ENCODE data around the gene GDF15. TPM values are rescaled to one million over a fixed set of nuclear protein-coding genes. Genes with fewer than 3 reads are reported as not detected.
"Not testable (repeated sequence)": the region's sequence is repeated elsewhere in the genome, so short reads cannot be mapped to it uniquely, and the experiment has no call there.

GDF15 gene
- total RNA-seq, 1 experiment from 2014 or later: 56.6 TPM

DNA sequence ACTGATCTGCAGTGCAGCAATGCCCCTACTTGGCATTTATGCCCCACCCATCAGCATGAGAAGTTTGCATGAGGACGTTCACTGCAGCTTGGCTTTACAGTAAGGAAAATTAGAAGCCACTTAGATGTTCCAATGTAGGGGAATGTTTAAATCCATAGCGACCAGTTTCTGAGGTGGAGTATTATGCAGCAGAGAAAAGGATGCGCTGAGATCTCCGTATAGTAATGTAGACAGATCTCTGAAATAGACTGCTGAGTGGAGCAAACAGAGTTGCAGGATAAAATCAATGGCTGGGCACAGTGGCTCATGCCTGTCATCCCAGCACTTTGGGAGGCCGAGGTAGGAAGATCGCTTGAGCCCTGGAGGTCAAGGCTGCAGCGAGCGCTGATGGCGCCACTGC is 35.5 kb upstream of the GDF15 start:
- H3K36me3 Mint-ChIP-seq (ENCODE audit: insufficient read depth, unreplicated experiment): peaks cover 18% of the 10 kb centered on the region
- BruUV-seq (replicated peaks): no TSS peak
- CTCF ChIA-PET: interaction anchor here (0.7 to 0.9 kb wide), 2 partner anchors 38 to 51 kb away, joined by 3 to 8 read pairs; no protein-coding TSS in a partner anchor

DNA sequence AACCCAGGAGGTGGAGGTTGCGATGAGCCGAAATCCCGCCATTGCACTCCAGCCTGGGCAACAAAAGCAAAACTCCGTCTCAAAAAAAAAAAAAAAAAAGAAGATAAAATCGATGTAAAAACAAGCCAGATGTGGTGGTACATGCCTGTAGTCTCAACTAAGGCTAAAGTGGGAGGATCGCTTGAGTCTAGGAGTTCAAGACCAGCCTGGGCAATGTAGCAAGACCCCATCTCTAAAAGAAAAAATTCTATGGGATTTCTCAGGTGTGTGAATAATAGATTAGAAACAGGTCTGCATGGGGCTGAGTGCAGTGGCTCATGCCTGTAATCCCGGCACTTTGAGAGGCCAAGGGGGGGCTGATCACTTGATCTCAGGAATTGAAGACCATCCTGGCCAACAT is 34.4 kb upstream of the GDF15 start:
- TF ChIP-seq CTCF (IDR thresholded peaks at IDR 0.05; ENCODE audit: unreplicated experiment): no peak
- Mint-ChIP-seq H3K36me3 (ENCODE audit: insufficient read depth, unreplicated experiment) (peaks cover 12% of the 10 kb centered on the region), H3K4me3 (ENCODE audit: low read depth, unreplicated experiment) (no peak overlapping the region), H3K4me1 (ENCODE audit: low read depth, unreplicated experiment) (peaks cover 2% of the 10 kb centered on the region), H3K27ac (ENCODE audit: unreplicated experiment) (no peak overlapping the region), H3K27me3 (ENCODE audit: unreplicated experiment) (no peaks in the 10 kb centered on the region), H3K9me3 (ENCODE audit: low read depth, unreplicated experiment) (no peaks in the 10 kb centered on the region)
- intact Hi-C loops (cut with micrococcal nuclease; ENCODE audit: unreplicated experiment): no loop called here
- CTCF ChIA-PET: no interaction called here
- DNase-seq: no peak
- BruUV-seq (replicated peaks): no TSS peak

More for the DNA sequence above, 35.5 kb upstream of the GDF15 start:
- DNase-seq: no peak
- Mint-ChIP-seq H3K27ac (ENCODE audit: unreplicated experiment) (no peak overlapping the region), H3K4me1 (ENCODE audit: low read depth, unreplicated experiment) (peaks cover 9% of the 10 kb centered on the region), H3K27me3 (ENCODE audit: unreplicated experiment) (no peaks in the 10 kb centered on the region), H3K9me3 (ENCODE audit: low read depth, unreplicated experiment) (no peaks in the 10 kb centered on the region), H3K4me3 (ENCODE audit: low read depth, unreplicated experiment) (no peak overlapping the region)
- intact Hi-C loops (cut with micrococcal nuclease; ENCODE audit: unreplicated experiment): no loop called here
- TF ChIP-seq CTCF (IDR thresholded peaks at IDR 0.05; ENCODE audit: unreplicated experiment): no peak

DNA sequence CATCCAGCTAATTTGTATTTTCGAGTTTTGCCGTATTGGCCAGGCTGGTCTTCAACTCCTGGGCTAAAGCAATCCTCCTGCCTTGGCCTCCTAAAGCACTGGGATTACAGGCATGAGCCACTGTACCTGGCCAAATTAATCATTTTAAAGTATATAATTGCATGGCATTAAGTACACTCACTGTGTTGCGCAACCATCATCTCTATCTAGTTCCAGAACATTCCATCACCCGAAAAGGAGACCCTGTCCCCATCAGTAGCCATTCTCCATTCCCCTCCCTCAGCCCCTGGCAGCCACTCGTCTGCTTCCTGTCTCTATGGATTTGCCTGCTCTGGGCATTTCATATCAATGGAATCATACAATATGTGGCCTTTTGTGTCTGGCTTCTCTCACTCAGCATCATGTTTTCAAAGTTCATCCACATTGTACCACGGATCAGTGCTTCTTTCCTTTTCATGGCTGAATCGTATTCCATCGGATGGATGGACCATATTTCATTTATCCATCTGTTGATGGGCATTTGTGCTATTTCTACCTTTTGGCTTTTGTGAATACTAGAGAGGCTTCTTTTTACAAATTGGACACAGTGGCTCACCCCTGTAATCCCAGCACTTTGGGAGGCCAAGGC is 32.5 kb upstream of the GDF15 start:
- peak overlapping the region; percentile 60 for H3K27ac Mint-ChIP-seq (ENCODE audit: unreplicated experiment)
- peaks cover 13% of the 10 kb centered on the region for H3K36me3 Mint-ChIP-seq (ENCODE audit: insufficient read depth, unreplicated experiment)
- no TSS peak for BruUV-seq (replicated peaks)
- peaks cover 7% of the 10 kb centered on the region for H3K4me1 Mint-ChIP-seq (ENCODE audit: low read depth, unreplicated experiment)
- no peak for DNase-seq
- H3K9me3 Mint-ChIP-seq (ENCODE audit: low read depth, unreplicated experiment): no peaks in the 10 kb centered on the region
- H3K4me3 Mint-ChIP-seq (ENCODE audit: low read depth, unreplicated experiment): no peak overlapping the region
- CTCF ChIA-PET: no interaction called here
- intact Hi-C loops (cut with micrococcal nuclease; ENCODE audit: unreplicated experiment): no loop called here
- no peaks in the 10 kb centered on the region for H3K27me3 Mint-ChIP-seq (ENCODE audit: unreplicated experiment)
- no peak for TF ChIP-seq CTCF (IDR thresholded peaks at IDR 0.05; ENCODE audit: unreplicated experiment)

DNA sequence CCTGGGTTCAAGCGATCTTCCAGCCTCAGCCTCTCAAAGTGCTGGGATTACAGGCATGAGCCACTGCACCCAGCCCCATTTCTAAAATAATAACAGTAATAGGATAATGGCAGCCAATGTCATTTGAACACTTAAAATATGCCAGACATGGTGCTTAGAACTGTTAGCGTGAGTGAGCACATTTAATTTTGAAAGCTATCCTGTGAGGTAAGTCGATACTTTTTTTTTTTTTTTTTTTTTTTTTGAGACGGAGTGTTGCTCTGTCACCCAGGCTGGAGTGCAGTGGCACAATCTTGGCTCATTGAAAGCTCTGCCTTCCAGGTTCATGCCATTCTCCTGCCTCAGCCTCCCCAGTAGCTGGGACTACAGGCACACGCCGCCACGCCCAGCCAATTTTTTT is 31.2 kb upstream of the GDF15 start:
- DNase-seq; BruUV-seq (replicated peaks); H3K9me3 Mint-ChIP-seq (ENCODE audit: low read depth, unreplicated experiment); H3K27ac Mint-ChIP-seq (ENCODE audit: unreplicated experiment); H3K4me1 Mint-ChIP-seq (ENCODE audit: low read depth, unreplicated experiment); CTCF ChIA-PET; H3K4me3 Mint-ChIP-seq (ENCODE audit: low read depth, unreplicated experiment); intact Hi-C loops (cut with micrococcal nuclease; ENCODE audit: unreplicated experiment); H3K27me3 Mint-ChIP-seq (ENCODE audit: unreplicated experiment): not testable (repeated sequence)
- peaks cover 23% of the 10 kb centered on the region for H3K36me3 Mint-ChIP-seq (ENCODE audit: insufficient read depth, unreplicated experiment)

DNA sequence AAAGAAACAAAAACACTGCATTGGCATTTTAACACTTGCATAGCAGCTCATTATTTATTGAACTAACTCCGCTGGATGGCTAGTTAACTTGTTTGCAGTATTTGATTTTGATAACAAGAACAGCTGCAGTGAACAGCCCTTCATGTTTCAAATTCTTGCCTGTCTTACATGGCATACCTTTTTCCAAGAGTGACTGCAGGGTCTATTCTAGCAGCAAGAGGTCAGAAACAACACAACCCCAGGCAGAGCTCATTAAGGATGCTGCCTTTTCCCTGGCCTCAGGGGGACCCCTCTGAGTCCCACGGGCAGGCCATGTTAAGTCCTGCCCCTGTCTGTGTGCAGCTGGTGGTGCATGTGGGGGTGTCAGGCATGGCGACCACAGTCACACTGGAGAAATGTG is 28.9 kb upstream of the GDF15 start:
- no TSS peak for BruUV-seq (replicated peaks)
- H3K9me3 Mint-ChIP-seq (ENCODE audit: low read depth, unreplicated experiment): no peaks in the 10 kb centered on the region
- H3K36me3 Mint-ChIP-seq (ENCODE audit: insufficient read depth, unreplicated experiment): peaks cover 35% of the 10 kb centered on the region
- intact Hi-C loops (cut with micrococcal nuclease; ENCODE audit: unreplicated experiment): no loop called here
- no peak for DNase-seq
- CTCF ChIA-PET: no interaction called here
- H3K4me3 Mint-ChIP-seq (ENCODE audit: low read depth, unreplicated experiment): no peak overlapping the region
- peaks cover 7% of the 10 kb centered on the region for H3K4me1 Mint-ChIP-seq (ENCODE audit: low read depth, unreplicated experiment)
- TF ChIP-seq CTCF (IDR thresholded peaks at IDR 0.05; ENCODE audit: unreplicated experiment): no peak
- H3K27me3 Mint-ChIP-seq (ENCODE audit: unreplicated experiment): no peaks in the 10 kb centered on the region
- H3K27ac Mint-ChIP-seq (ENCODE audit: unreplicated experiment): no peak overlapping the region
